ENCODE measurements around the gene PIGK.

The PIGK gene

DNA sequence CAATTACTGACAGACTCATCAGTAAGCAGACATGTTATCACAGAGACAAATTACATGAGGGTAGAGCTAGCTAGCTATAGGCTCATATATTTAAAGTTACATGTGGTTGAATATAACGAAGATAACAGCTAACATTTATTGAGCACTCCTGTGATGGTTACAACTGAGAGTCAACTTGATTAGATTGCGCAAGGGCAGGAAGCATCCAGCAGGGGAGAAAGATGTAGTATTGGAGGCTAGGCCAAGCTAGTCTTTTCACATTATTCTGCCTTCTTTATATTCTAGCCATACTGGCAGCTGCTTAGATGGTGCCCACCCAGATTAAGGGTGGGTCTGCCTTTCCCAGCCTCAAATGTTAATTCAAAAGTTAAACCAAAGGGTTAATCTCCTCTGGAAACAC is 37.1 kb downstream of the PIGK start:
- no peak overlapping the region for H3K27ac ChIP-seq (ENCODE audit: low read depth, low read length)
- no peaks in the 10 kb centered on the region for H3K27me3 ChIP-seq (ENCODE audit: control insufficient read depth, low read length)
- H3K36me3 ChIP-seq (ENCODE audit: control insufficient read depth, low read length), result no peaks in the 10 kb centered on the region
- H3K9me2 ChIP-seq (replicated peaks; ENCODE audit: control insufficient read depth, low read length), result no peaks in the 10 kb centered on the region; the same call in 1 of the 2 replicates
- H3F3A ChIP-seq (ENCODE audit: control insufficient read depth, insufficient read depth), result no peaks in the 10 kb centered on the region
- H3K4me2 ChIP-seq (ENCODE audit: low read length), result no peak overlapping the region
- no peaks in the 10 kb centered on the region for H3K79me2 ChIP-seq (ENCODE audit: control insufficient read depth, low read length)
- TF ChIP-seq, protein P1, sequence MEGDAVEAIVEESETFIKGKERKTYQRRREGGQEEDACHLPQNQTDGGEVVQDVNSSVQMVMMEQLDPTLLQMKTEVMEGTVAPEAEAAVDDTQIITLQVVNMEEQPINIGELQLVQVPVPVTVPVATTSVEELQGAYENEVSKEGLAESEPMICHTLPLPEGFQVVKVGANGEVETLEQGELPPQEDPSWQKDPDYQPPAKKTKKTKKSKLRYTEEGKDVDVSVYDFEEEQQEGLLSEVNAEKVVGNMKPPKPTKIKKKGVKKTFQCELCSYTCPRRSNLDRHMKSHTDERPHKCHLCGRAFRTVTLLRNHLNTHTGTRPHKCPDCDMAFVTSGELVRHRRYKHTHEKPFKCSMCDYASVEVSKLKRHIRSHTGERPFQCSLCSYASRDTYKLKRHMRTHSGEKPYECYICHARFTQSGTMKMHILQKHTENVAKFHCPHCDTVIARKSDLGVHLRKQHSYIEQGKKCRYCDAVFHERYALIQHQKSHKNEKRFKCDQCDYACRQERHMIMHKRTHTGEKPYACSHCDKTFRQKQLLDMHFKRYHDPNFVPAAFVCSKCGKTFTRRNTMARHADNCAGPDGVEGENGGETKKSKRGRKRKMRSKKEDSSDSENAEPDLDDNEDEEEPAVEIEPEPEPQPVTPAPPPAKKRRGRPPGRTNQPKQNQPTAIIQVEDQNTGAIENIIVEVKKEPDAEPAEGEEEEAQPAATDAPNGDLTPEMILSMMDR (IDR thresholded peaks at IDR 0.05; ENCODE audit: low read depth, low read length, poor library complexity, severe bottlenecking), result no peak
- TF ChIP-seq EZH2phosphoT487 (IDR thresholded peaks at IDR 0.05; ENCODE audit: borderline replicate concordance, low read length), result no peak
- H3K4me1 ChIP-seq (ENCODE audit: control insufficient read depth, low read length), result no peaks in the 10 kb centered on the region
- H4K20me1 ChIP-seq (ENCODE audit: control insufficient read depth, insufficient read depth, low read depth, low read length), result no peaks in the 10 kb centered on the region
- no peaks in the 10 kb centered on the region; the same call in 1 of the 2 replicates for H3K9me3 ChIP-seq (ENCODE audit: control insufficient read depth, insufficient read depth, low read length)
- H3K4me3 ChIP-seq (ENCODE audit: low read length), result no peak overlapping the region

DNA sequence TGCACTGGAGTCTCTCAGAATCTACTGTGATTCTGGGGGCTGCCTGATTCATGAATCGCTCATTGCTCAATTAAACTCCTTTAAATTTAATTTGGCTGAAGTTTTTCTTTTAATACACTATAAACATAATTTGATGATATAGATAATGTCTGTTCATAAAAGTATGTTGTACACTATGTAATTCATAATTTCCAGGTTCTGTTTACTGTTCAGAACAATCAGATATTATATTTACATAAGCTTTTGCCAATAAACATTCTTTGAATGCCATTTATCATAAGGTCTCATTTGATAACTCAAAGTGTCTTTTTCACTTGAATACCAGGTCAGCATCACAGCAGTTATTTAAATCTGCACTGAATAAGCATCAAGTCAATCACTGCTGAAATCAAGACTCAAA is 39.6 kb downstream of the PIGK start:
- Histone ChIP-seq H3K4me3 (ENCODE audit: low read length) (no peak overlapping the region), H3K27ac (ENCODE audit: low read depth, low read length) (no peak overlapping the region), H3K79me2 (ENCODE audit: control insufficient read depth, low read length) (no peaks in the 10 kb centered on the region), H3K9me2 (replicated peaks; ENCODE audit: control insufficient read depth, low read length) (no peaks in the 10 kb centered on the region; the same call in 1 of the 2 replicates), H3K9me3 (ENCODE audit: control insufficient read depth, insufficient read depth, low read length) (peaks cover 13% of the 10 kb centered on the region; the same call in 1 of the 2 replicates), H3K4me2 (ENCODE audit: low read length) (no peak overlapping the region), H3K27me3 (ENCODE audit: control insufficient read depth, low read length) (no peaks in the 10 kb centered on the region), H3K4me1 (ENCODE audit: control insufficient read depth, low read length) (no peaks in the 10 kb centered on the region), H3F3A (ENCODE audit: control insufficient read depth, insufficient read depth) (no peaks in the 10 kb centered on the region), H3K36me3 (ENCODE audit: control insufficient read depth, low read length) (no peaks in the 10 kb centered on the region), H4K20me1 (ENCODE audit: control insufficient read depth, insufficient read depth, low read depth, low read length) (no peaks in the 10 kb centered on the region)
- no peak for TF ChIP-seq EZH2phosphoT487 (IDR thresholded peaks at IDR 0.05; ENCODE audit: borderline replicate concordance, low read length)
- TF ChIP-seq, protein P1 (IDR thresholded peaks at IDR 0.05; ENCODE audit: low read depth, low read length, poor library complexity, severe bottlenecking), result no peak

DNA sequence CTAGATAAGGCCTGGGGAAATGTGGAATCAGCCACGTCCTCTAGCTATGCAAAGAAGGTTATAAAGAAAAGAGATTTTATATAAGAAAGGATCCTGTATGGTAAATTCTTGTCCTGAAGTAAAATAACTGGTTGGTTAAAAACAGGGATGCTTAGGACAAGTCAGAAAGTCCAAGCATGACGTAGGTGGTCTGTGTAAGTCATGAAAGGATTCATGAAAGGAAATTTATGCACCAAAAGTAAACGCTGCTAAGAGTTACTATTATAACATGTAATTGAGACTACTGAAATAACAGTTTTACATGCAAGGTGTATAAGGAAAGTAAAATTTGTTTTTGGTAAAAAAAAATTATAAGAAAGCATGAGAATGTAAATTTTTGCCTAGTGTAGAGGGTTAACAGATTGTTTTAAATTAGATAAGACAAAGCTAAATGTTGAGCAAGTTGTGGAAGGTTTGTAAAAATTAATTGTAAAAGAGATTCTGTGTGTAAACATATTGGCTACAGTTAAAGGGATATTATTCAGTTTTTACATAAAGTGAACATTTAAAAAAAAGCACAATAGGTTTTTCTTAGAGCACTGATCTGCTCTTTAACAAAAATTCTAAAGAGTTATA is 43.9 kb downstream of the PIGK start:
- H3K4me3 ChIP-seq (ENCODE audit: low read length), result no peak overlapping the region
- no peak for TF ChIP-seq EZH2phosphoT487 (IDR thresholded peaks at IDR 0.05; ENCODE audit: borderline replicate concordance, low read length)
- TF ChIP-seq, protein P1 (IDR thresholded peaks at IDR 0.05; ENCODE audit: low read depth, low read length, poor library complexity, severe bottlenecking), result no peak
- H3K9me3 ChIP-seq (ENCODE audit: control insufficient read depth, insufficient read depth, low read length), result peaks cover 15% of the 10 kb centered on the region; the same call in 1 of the 2 replicates
- no peaks in the 10 kb centered on the region for H4K20me1 ChIP-seq (ENCODE audit: control insufficient read depth, insufficient read depth, low read depth, low read length)
- no peaks in the 10 kb centered on the region for H3K27me3 ChIP-seq (ENCODE audit: control insufficient read depth, low read length)
- H3K27ac ChIP-seq (ENCODE audit: low read depth, low read length), result no peak overlapping the region
- no peak overlapping the region for H3K4me2 ChIP-seq (ENCODE audit: low read length)
- no peaks in the 10 kb centered on the region for H3K9me2 ChIP-seq (replicated peaks; ENCODE audit: control insufficient read depth, low read length)
- no peaks in the 10 kb centered on the region for H3F3A ChIP-seq (ENCODE audit: control insufficient read depth, insufficient read depth)
- no peaks in the 10 kb centered on the region for H3K4me1 ChIP-seq (ENCODE audit: control insufficient read depth, low read length)
- no peaks in the 10 kb centered on the region for H3K36me3 ChIP-seq (ENCODE audit: control insufficient read depth, low read length)
- no peaks in the 10 kb centered on the region for H3K79me2 ChIP-seq (ENCODE audit: control insufficient read depth, low read length)
